GM13977 (cell line): ENCODE results near the gene RSRC2.
"Not testable (repeated sequence)": the region's sequence is repeated elsewhere in the genome, so short reads cannot be mapped to it uniquely, and the experiment has no call there.

Experiments
- DNase-seq: peaks from one replicate; pipeline ENCODE4 v3.0.0; 2012; ENCODE audit warnings: low spot score
- in situ Hi-C: fragments of 300-500 bp; cut with MboI; formaldehyde crosslinking; loops from one replicate; pipeline ENCODE4 v1.12.0; 2022; ENCODE audit warnings: low sequenced_read_pairs, low pct_unique_long_range_greater_than_20kb, mixed read lengths, inconsistent platforms; ENCODE audit not compliant: unreplicated experiment
- TF ChIP-seq, protein P1 (sequence below): IDR thresholded peaks from 2 replicates; pipeline ENCODE4 v1.5.1; 2012; ENCODE audit warnings: mild to moderate bottlenecking, control low read depth; ENCODE audit not compliant: insufficient read depth; ENCODE audit errors: extremely low read depth, missing control alignments

RSRC2 gene

DNA sequence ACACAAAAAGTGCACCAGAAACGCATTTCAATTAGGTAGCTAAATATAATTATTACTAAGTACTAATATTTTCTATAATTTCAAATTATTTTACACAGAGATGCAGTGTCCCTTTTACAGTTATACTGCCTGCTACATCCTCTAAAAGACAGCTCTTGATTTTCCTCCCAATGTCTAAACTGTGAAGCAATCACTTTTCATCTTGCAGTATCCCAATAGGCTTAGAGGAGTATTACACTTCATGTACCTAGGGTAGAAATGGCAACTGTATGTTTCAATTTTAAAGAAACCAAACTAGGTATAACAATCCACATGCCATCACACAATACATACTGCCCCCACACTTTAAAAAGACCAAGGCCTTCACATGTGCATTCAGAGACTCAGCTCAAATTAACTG, 7.3 kb downstream of the RSRC2 start:
- in situ Hi-C loops: no loop called here
- no peak for DNase-seq
- TF ChIP-seq, protein P1, sequence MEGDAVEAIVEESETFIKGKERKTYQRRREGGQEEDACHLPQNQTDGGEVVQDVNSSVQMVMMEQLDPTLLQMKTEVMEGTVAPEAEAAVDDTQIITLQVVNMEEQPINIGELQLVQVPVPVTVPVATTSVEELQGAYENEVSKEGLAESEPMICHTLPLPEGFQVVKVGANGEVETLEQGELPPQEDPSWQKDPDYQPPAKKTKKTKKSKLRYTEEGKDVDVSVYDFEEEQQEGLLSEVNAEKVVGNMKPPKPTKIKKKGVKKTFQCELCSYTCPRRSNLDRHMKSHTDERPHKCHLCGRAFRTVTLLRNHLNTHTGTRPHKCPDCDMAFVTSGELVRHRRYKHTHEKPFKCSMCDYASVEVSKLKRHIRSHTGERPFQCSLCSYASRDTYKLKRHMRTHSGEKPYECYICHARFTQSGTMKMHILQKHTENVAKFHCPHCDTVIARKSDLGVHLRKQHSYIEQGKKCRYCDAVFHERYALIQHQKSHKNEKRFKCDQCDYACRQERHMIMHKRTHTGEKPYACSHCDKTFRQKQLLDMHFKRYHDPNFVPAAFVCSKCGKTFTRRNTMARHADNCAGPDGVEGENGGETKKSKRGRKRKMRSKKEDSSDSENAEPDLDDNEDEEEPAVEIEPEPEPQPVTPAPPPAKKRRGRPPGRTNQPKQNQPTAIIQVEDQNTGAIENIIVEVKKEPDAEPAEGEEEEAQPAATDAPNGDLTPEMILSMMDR: no peak

- in situ Hi-C loops: no loop called here
Measured at GRCh38 chr12:122518908-122519307, 7.8 kb downstream of the RSRC2 start.

GRCh38 chr12:122517877-122518276, 8.9 kb downstream of the RSRC2 start:
- in situ Hi-C loops: no loop called here
- DNase-seq: no peak
- TF ChIP-seq, protein P1: no peak

More at GRCh38 chr12:122518908-122519307, 7.8 kb downstream of the RSRC2 start:
- DNase-seq: no peak
- TF ChIP-seq, protein P1: no peak

DNA sequence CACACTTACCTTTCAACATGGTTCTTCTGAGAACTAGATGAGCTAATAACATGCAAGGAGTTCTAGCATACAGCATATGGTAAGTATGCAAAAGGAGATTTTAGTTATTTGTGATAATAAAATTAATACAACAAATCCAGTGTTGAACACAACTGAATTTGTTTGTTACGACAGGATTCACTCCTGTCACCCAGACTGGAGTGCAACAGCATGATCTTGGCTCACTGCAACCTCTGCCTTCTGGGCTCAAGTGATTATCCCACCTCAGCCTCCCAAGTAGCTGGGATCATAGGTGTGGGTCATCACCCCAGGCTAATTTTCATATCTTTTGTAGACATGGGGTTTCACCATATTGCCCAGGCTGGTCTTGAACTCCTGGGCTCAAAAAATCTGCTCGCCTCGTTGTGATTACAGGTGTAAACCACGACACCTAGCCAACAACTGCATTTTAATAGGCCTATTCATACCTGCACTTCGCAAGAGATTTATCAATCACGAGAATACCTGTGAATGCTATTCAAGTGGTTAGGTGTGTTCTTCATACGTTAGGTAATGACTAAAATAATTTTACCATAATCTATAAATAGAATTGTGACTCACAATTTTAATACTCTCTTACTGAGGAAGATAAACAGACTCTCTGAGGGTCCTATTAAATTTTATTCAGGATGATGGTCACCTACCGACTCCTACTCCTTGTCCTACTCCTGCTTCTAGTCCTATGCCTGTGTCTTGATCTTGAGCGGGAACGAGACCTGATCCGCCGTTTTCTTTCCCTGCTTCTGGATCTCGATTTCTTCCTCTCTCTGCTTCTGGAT, 10.0 kb downstream of the RSRC2 start:
- no peak for DNase-seq
- in situ Hi-C loops: no loop called here
- TF ChIP-seq, protein P1: no peak

GRCh38 chr12:122515275-122515674, 11.5 kb downstream of the RSRC2 start:
- DNase-seq: no peak
- TF ChIP-seq, protein P1: no peak
- in situ Hi-C loops: no loop called here

- no peak for DNase-seq
- in situ Hi-C loops: no loop called here
- TF ChIP-seq, protein P1: no peak
Measured at GRCh38 chr12:122513660-122514059, 13.1 kb downstream of the RSRC2 start.

DNA sequence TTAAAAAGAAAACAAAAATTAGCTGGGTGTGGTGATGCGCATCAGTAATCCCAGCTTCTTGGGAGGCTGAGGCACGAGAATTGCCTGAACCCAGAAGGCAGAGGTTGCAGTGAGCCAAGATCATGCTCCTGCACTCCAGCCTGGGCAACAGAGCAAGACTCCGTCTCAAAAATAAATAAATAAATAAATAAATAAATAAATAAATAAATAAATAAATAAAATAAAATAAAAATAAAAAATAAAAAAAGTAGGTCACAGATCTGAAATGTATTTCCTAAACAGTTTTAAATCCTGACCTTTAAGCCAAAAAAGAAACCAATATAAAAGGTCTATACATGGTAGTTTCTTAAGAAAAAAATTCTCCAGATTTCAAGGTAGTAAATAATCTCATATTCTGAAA, 13.7 kb downstream of the RSRC2 start:
- not testable (repeated sequence) for DNase-seq

More for the DNA sequence above, 13.7 kb downstream of the RSRC2 start:
- in situ Hi-C loops: not testable (repeated sequence)
